Femur (tissue), 1 donor: ENCODE measurements around the gene CCDC15.
A peak's percentile ranks its signal among the peaks of the same experiment; 100 is the strongest.

Source experiments
- DNase-seq: peaks from one replicate; pipeline ENCODE4 v3.0.0-alpha.2; 2017

Gene CCDC15

DNA sequence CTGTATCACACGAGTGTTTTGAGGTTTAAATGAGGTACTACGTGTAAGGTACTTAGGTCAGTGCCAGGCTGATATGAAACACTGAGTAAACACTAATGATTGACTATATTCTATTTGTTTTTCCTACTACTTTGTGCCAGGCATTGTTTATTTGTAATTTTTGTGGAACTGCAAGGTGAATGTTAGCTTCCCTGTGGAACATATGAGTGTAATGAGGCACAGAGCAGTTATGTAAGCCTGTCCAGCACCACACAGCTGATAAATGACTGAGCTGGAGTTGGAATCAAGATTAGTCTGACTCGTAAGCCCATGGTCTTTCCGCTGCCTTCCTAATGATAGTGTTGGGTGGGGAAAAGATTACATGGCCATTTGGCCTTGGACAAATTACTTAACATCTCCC lies 115.0 kb downstream of the CCDC15 start:
- no peak for DNase-seq

DNA sequence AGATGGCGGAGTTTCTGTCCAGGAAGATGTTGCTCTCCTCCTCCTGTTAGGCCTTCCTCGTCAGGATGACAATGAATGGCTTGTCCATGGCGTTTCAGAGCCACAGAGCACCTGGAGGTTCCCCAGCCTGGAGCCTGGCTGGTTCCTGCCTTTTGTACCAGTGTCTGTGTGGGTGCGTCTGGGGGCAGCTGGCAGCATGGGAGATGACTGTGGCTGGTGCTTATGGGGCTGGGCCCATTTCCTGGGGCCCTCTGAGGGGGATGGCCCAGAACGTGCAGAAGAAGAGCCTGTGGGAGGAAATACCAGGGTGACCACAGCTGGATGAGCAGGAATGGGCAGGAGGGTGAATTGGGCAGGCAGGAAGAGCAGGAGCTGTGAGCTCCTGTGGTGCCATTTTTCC lies 115.8 kb downstream of the CCDC15 start:
- DNase-seq = no peak

- peak; percentile 65 for DNase-seq
Measured at GRCh38 chr11:125070699-125071254, 116.8 kb downstream of the CCDC15 start.

DNA sequence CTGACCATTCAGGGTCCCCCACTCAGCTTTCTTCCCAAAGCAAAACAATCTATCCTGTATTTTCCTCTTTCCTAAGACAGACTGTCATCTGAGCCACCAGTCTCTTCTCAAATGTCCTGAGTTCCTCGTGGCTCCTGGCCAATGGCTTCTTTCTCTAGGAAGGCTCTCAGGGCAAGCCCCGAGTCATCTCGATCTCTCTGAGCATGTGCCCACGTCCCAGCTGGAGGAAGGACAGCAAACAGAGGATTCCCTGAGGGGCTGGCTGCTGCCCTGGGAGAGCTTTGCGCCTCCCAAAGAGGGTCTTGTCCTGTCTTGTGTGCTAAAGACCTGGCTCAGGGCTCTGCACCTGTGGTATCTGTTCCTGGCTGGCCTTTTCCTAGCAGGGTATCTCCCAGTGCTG lies 117.4 kb downstream of the CCDC15 start:
- DNase-seq = no peak

- no peak for DNase-seq
Measured at GRCh38 chr11:125071846-125072217, 117.8 kb downstream of the CCDC15 start.

- no peak for DNase-seq
Measured at GRCh38 chr11:125072218-125072960, 118.4 kb downstream of the CCDC15 start.

DNA sequence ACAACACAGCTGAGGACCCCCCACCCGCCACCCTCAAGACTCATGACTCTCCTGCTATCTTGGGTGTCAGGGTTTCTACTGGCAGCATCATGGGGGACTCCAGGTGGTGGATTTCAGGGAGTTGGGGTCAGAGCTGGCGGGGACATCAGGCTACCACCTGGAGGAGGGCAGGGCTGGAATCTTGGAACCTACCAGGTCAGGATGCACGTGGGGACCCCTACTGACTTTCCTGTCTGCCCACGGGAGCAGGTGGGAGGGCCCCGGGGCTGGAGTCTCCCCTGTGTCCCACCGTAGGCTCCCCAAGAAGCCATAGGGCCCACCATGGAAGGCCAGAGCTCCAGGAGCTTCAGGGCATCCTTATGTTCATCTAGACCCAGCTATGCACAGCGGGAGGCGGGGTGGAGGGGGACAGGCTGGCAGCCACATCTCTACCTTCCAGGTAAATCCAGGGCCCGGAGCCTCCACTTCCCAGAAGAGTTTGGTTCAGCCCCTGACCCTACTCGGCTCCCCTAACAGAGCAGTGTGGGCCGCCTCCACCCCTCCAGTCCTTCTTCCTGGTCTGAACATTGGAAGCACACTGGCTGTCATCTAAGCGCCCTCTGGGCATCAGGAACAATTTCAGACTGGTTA lies 119.1 kb downstream of the CCDC15 start:
- no peak for DNase-seq

GRCh38 chr11:125073616-125074483 lies 119.8 kb downstream of the CCDC15 start:
- no peak for DNase-seq

DNA sequence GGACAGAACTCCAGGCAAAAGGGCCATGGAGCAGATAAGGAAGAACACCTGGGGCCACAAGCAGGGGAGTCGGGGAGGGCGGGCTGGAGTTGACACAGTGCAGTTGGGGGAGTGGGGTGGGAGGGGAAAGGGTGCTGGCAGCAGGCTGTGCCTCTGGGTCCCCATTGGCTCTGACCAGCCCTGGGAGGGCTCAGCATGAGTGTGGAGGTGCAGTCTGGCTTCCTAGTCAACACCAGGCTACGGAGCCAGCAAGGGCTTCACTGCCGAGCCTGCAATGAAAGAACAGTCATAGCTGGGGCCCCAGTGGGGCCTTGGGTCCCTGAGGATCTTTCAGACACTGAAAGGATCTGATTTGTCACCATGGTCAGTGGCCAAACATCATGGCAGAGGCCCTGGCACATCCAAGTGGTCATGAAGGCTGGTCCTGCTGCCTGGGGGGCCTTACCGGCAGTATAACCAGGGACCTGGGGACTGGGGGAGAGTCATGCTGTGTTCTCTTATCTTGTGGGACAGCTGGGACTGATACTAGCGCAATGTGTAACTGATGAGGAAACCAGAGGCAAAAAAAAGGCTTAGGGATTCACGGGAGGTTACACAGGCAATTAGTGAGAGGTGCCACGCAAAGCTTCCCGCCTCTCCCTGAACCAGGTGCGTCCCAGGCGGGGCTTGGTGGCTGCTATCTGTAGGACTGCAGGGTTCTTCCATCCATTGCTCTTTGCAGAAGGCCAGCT lies 120.7 kb downstream of the CCDC15 start:
- DNase-seq = no peak

DNA sequence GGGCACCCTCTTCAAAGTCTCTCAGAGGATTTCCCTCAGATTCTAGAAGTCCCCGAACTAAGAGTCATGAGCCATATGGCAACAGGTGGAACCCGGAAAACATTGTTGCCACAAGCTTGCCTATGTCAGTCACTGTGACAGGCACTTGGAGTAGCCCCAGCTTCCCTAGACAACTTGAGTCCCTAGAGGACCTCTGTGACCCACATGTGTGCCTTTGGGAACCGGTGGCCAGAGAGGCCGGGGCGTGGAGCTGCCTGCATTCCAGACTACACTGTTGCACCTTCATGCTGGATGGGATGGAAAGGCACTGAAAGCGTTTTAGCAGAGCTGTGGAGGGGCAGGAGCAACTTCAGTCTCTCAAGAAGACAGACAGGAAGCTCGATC lies 121.2 kb downstream of the CCDC15 start:
- DNase-seq = no peak

GRCh38 chr11:125075900-125076317 lies 121.9 kb downstream of the CCDC15 start:
- DNase-seq = no peak

- DNase-seq = no peak
Measured at GRCh38 chr11:125076378-125076945, 122.5 kb downstream of the CCDC15 start.

- no peak for DNase-seq
Measured at GRCh38 chr11:125078016-125078415, 124.0 kb downstream of the CCDC15 start.

- no peak for DNase-seq
Measured at GRCh38 chr11:125078516-125079140, 124.6 kb downstream of the CCDC15 start.

- DNase-seq = no peak
Measured at GRCh38 chr11:125079151-125079877, 125.3 kb downstream of the CCDC15 start.

DNA sequence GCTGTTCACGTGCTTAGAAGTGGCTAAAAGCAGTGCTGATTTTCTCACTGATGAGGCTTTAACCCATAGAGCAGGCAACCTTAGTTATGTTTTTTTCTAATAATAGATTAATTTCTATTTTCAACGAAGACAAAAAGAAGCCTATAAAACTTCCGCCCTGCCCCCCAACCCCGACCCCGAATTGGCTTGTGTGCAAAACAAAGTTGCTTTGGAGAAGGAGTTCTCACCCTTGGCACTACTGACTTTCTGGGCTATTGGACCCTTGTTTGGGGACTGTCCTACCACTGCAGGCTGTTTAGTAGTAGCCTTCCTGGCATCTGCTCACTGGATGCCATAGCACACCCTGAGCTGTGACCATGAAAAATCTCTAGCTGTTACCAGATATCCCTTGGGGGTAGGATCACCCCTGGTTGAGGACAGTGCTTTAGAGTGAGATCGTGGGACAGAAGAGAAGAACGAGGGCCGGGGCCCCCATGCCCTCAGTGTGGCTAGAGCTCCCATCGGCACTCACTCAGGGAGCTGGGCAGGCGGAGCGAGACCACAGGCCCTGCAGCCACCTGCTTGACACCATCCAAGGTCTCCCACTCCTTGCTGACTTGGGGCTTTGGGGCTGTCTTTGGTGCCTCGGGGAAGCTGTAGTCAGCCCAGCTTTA lies 126.0 kb downstream of the CCDC15 start:
- DNase-seq = no peak

- no peak for DNase-seq
Measured at GRCh38 chr11:125080531-125080911, 126.5 kb downstream of the CCDC15 start.

- peak; percentile 12 for DNase-seq
Measured at GRCh38 chr11:125081098-125081798, 127.2 kb downstream of the CCDC15 start.

DNA sequence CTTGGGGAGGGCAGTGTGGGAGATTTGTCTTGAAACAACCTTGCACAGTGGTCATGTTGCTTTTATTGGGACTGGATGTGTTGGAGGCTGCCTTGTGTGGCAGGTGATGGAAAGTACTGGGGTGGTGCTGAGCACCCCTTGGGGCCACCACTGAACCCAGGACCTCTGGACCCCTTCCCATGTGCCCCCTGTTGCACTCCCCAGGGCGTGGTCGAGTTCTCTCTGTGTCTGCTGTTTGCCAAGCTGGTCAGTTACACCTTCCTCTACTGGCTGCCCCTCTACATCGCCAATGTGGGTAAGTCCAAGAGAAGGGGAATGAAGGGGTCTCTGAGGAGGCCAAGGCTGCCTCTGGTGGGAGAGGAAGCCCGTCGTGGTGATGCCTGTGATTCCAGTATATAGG lies 128.0 kb downstream of the CCDC15 start:
- no peak for DNase-seq
